GM12878 (cell line): Measurements from ENCODE around the gene TSPAN2. TPM values are rescaled to one million over a fixed set of nuclear protein-coding genes. Genes with fewer than 3 reads are reported as not detected.

Experiments
- ATAC-seq: fragments of 200-7000 bp; cut with Tn5 transposase; 3 replicates; pipeline ENCODE4 v1.9.1; 2020; ENCODE audit warnings: mild to moderate bottlenecking, moderate library complexity
- BruUV-seq: library from RNA; stranded (reverse); fragments of 400-500 nt; replicated peaks from 2 replicates; lab custom pipeline; 2021; lab: Mats Ljungman, UMichigan
- CTCF ChIA-PET: fragments of 300-600 bp; sonication (Branson Sonifier 250); formaldehyde crosslinking; extraction: SDS; loops from one replicate; lab custom pipeline; 2021; ENCODE audit warnings: inconsistent platforms; lab: Yijun Ruan, JAX
- POLR2A ChIA-PET: fragments of 350-600 bp; formaldehyde crosslinking; extraction: SDS; loops from one replicate; lab custom pipeline; 2021; ENCODE audit warnings: inconsistent platforms; lab: Charles Lee
- RAD21 ChIA-PET: fragments of 300-600 bp; sonication (Branson Sonifier 250); formaldehyde crosslinking; loops from one replicate; lab custom pipeline; 2023; ENCODE audit warnings: antibody characterized with exemption; ENCODE audit not compliant: unreplicated experiment; lab: Charles Lee
- SMC1A ChIA-PET: fragments of 300-600 bp; sonication (Branson Sonifier 250); formaldehyde crosslinking; loops from one replicate; lab custom pipeline; 2023; ENCODE audit not compliant: unreplicated experiment, uncharacterized antibody; lab: Charles Lee
- DNase-seq: peaks from one replicate; pipeline ENCODE4 v3.0.0-alpha.2; 2011; ENCODE audit warnings: low read depth, low spot score
- FAIRE-seq: peaks from 3 replicates; lab custom pipeline; 2011; peaks lifted over from hg19 to GRCh38; lab: Jason Lieb, UNC
- H2AFZ ChIP-seq: 2 replicates; pipeline ENCODE4 v1.6.0; 2011; ENCODE audit warnings: low read depth, low read length, control low read depth; ENCODE audit not compliant: control insufficient read depth
- H3K27ac ChIP-seq: 2 replicates; pipeline ENCODE4 v1.5.1; 2011; ENCODE audit warnings: control low read depth; ENCODE audit not compliant: control insufficient read depth, insufficient read depth
- H3K27me3 ChIP-seq, 2 experiments: replicated peaks in 1 of 2; 2 replicates each; pipeline versions ENCODE4 v1.6.0 to v1.6.1; 2011; ENCODE audit warnings: low read length in 1 of 2; ENCODE audit not compliant: control insufficient read depth in 2 of 2, insufficient read depth in 2 of 2
- H3K36me3 ChIP-seq, 2 experiments: 2 replicates each; pipeline ENCODE4 v1.5.1; 2011; ENCODE audit warnings: low read length in 1 of 2; ENCODE audit not compliant: control insufficient read depth in 2 of 2, insufficient read depth in 2 of 2
- H3K4me1 ChIP-seq: 2 replicates; pipeline ENCODE4 v1.6.1; 2011; ENCODE audit warnings: mild to moderate bottlenecking, low read length, moderate library complexity, mixed read lengths; ENCODE audit not compliant: control insufficient read depth, insufficient read depth
- H3K4me2 ChIP-seq: 2 replicates; pipeline ENCODE4 v1.6.0; 2011; ENCODE audit warnings: control low read depth; ENCODE audit not compliant: control insufficient read depth, insufficient read depth
- H3K4me3 ChIP-seq: fragments of 200-600 bp; sonication (generic); 2 replicates; pipeline ENCODE4 v1.5.1; 2016
- H3K79me2 ChIP-seq: 2 replicates; pipeline ENCODE4 v1.6.0; 2011; ENCODE audit warnings: low read length; ENCODE audit not compliant: control insufficient read depth, insufficient read depth
- H3K9ac ChIP-seq: 2 replicates; pipeline ENCODE4 v1.8.0; 2011; ENCODE audit warnings: low read length, control low read depth, mixed read lengths; ENCODE audit not compliant: control insufficient read depth, insufficient read depth
- H3K9me3 ChIP-seq: replicated peaks from 3 replicates; pipeline ENCODE4 v1.5.1; 2011; ENCODE audit warnings: mild to moderate bottlenecking, low read length; ENCODE audit not compliant: control insufficient read depth, insufficient read depth
- H4K20me1 ChIP-seq: 2 replicates; pipeline ENCODE4 v1.6.0; 2011; ENCODE audit not compliant: control insufficient read depth, insufficient read depth
- ASH2L ChIP-seq: fragments of 300-600, 200-600 bp; sonication (generic); IDR thresholded peaks from 2 replicates; pipeline ENCODE4 v1.6.1; 2017; ENCODE audit warnings: low read depth, mild to moderate bottlenecking, borderline replicate concordance
- BACH1 ChIP-seq: fragments of 450-650 bp; IDR thresholded peaks from 2 replicates; pipeline ENCODE4 v1.6.1; 2017; ENCODE audit warnings: mild to moderate bottlenecking, borderline replicate concordance
- CEBPB ChIP-seq, 2 experiments: fragments of 150-350 bp in 1 of 2; IDR thresholded peaks; 2 replicates each; pipeline ENCODE4 v1.6.1; 2012 to 2014; ENCODE audit warnings: low read depth in 2 of 2, low read length in 2 of 2, borderline replicate concordance in 1 of 2, inconsistent platforms in 1 of 2
- CEBPZ ChIP-seq: fragments of 150-350 bp; IDR thresholded peaks from 2 replicates; pipeline ENCODE4 v1.6.1; 2016; ENCODE audit warnings: low read depth, low read length
- CHD4 ChIP-seq: fragments of 200-600 bp; sonication (generic); IDR thresholded peaks from 2 replicates; pipeline ENCODE4 v1.6.1; 2016; ENCODE audit warnings: mild to moderate bottlenecking
- CREB1 ChIP-seq: IDR thresholded peaks from 2 replicates; pipeline ENCODE4 v1.6.1; 2012; ENCODE audit warnings: low read depth, mild to moderate bottlenecking, inconsistent platforms
- IRF5 ChIP-seq: fragments of 450-650 bp; IDR thresholded peaks from 2 replicates; pipeline ENCODE4 v1.6.1; 2017; ENCODE audit warnings: borderline replicate concordance
- KDM1A ChIP-seq: fragments of 200-600 bp; sonication (generic); IDR thresholded peaks from 2 replicates; pipeline ENCODE4 v1.6.1; 2016; ENCODE audit warnings: borderline replicate concordance
- MAX ChIP-seq: IDR thresholded peaks from 2 replicates; pipeline ENCODE4 v1.6.1; 2012; ENCODE audit warnings: low read depth, low read length, improper control_type of control experiment
- MEF2A ChIP-seq: IDR thresholded peaks from 2 replicates; pipeline ENCODE4 v1.6.1; 2011; ENCODE audit warnings: low read depth, mild to moderate bottlenecking, low read length, moderate library complexity; ENCODE audit not compliant: insufficient read depth
- POLR2A ChIP-seq: IDR thresholded peaks from 2 replicates; pipeline ENCODE4 v1.6.1; 2011; ENCODE audit warnings: low read depth, mild to moderate bottlenecking, low read length
- RB1 ChIP-seq: fragments of 450-650 bp; formaldehyde crosslinking; IDR thresholded peaks from 2 replicates; pipeline ENCODE4 v1.6.1; 2017; ENCODE audit warnings: mild to moderate bottlenecking, borderline replicate concordance
- RUNX3 ChIP-seq: IDR thresholded peaks from 2 replicates; pipeline ENCODE4 v1.6.1; 2012; ENCODE audit warnings: low read length, inconsistent platforms
- STAT1 ChIP-seq: fragments of 450-650 bp; conservative IDR thresholded peaks from 2 replicates; pipeline ENCODE4 v1.6.1; 2014; ENCODE audit warnings: antibody characterized with exemption, mild to moderate bottlenecking
- TBL1XR1 ChIP-seq: IDR thresholded peaks from 2 replicates; pipeline ENCODE4 v1.6.1; 2012; ENCODE audit warnings: low read depth, low read length, improper control_type of control experiment
- TCF7 ChIP-seq: IDR thresholded peaks from 2 replicates; pipeline ENCODE4 v1.6.1; 2014; ENCODE audit warnings: antibody characterized with exemption, borderline replicate concordance
- YBX1 ChIP-seq: fragments of 450-650 bp; IDR thresholded peaks from 2 replicates; pipeline ENCODE4 v1.6.1; 2016; ENCODE audit warnings: antibody characterized with exemption
- ZBTB11 ChIP-seq: fragments of 450-650 bp; formaldehyde crosslinking; IDR thresholded peaks from 2 replicates; pipeline ENCODE4 v1.5.0; 2022; ENCODE audit warnings: mild to moderate bottlenecking, missing genetic modification characterization
- ZNF24 ChIP-seq: fragments of 450-650 bp; IDR thresholded peaks from 2 replicates; pipeline ENCODE4 v1.6.1; 2017; ENCODE audit warnings: antibody characterized with exemption, mild to moderate bottlenecking
- WGBS: methylation state at CpG from one replicate; pipeline ENCODE4 v1.1.6; 2016; ENCODE audit warnings: low lambda C conversion rate; ENCODE audit not compliant: insufficient replicate concordance, insufficient coverage; ENCODE audit errors: missing lambda C conversion rate; 5-methylcytosine and 5-hydroxymethylcytosine counted together
- in situ Hi-C: fragments of 300-500 bp; cut with MboI; formaldehyde crosslinking; loops from 9 replicates; pipeline ENCODE4 v1.14.3; 2018; ENCODE audit warnings: mixed read lengths
- intact Hi-C: fragments of 100-400 bp; cut with micrococcal nuclease; formaldehyde crosslinking; loops from one replicate; pipeline ENCODE4 v1.14.2; 2022; ENCODE audit not compliant: unreplicated experiment
- polyA plus RNA-seq, 11 experiments: library from polyadenylated mRNA; depleted of rRNA in 4 of 11; unstranded in 6 of 11; stranded (reverse) in 5 of 11; fragments of >200 nt; fragmentation: Nextera tagmentation in 4 of 11; fragmentation: Illumina TruSeq in 1 of 11; extraction: Ambion mirVana in 4 of 11; extraction: Trizol in 1 of 11; gene quantifications; 1 replicate in 1 of 11; 2 replicates in 10 of 11; pipeline versions ENCODE4 v1.2.1 to v1.2.3, GENCODE V29; 2011 to 2016; ENCODE audit warnings: inconsistent platforms in 2 of 11, missing spikeins in 2 of 11, low read depth in 1 of 11
- total RNA-seq, 4 experiments: library from RNA; depleted of rRNA in 3 of 4; stranded (reverse); fragments of >200 nt in 3 of 4; fragmentation: Illumina TruSeq in 1 of 4; extraction: Trizol in 1 of 4; gene quantifications; 2 replicates each; pipeline versions ENCODE4 v1.2.1 to v1.2.3, GENCODE V29; 2013 to 2021

Gene TSPAN2
- total and polyA plus RNA-seq, 10 of the 15 experiments (the other 5 are each of a cell fraction or from before 2014, with no cell fraction given): under 0.01 to 0.73 TPM; not detected in 8

GRCh38 chr1:115031595-115031994, 57.7 kb downstream of the TSPAN2 start:
- no peak overlapping the region for H3K4me2 ChIP-seq
- FAIRE-seq: no peak
- H4K20me1 ChIP-seq: no peaks in the 10 kb centered on the region
- no peak overlapping the region for H3K27ac ChIP-seq
- 55% methylated on average over 2 of the region's 2 CpGs for WGBS
- SMC1A ChIA-PET: no interaction called here
- no peaks in the 10 kb centered on the region for H3K27me3 ChIP-seq
- no peaks in the 10 kb centered on the region for H3K9me3 ChIP-seq
- no peak overlapping the region for H2AFZ ChIP-seq
- no peaks in the 10 kb centered on the region for H3K4me1 ChIP-seq
- H3K4me3 ChIP-seq: no peak overlapping the region
- TF ChIP-seq CEBPZ (no peak), MEF2A (no peak), MAX (no peak), CEBPB (IDR thresholded peaks at IDR 0.05; ENCODE audit: borderline replicate concordance in 1 of 2, low read depth in 2 of 2, low read length in 2 of 2) (no peak), BACH1 (no peak), YBX1 (no peak), IRF5 (no peak), RUNX3 (no peak), ZNF24 (no peak), POLR2A (no peak), CREB1 (no peak), TCF7 (no peak), ZBTB11 (no peak), ASH2L (no peak), CHD4 (no peak), TBL1XR1 (no peak), RB1 (no peak), KDM1A (no peak), STAT1 (no peak)
- no peak overlapping the region for H3K9ac ChIP-seq
- no peak for DNase-seq
- POLR2A ChIA-PET: no interaction called here
- CTCF ChIA-PET: interaction anchor here (0.6 to 2.0 kb wide), 5 partner anchors 11 to 901 kb away, joined by 3 to 4 read pairs (median 3); no protein-coding TSS in a partner anchor
- intact Hi-C loops: no loop called here
- no peaks in the 10 kb centered on the region for H3K36me3 ChIP-seq
- no peak for ATAC-seq
- H3K79me2 ChIP-seq: no peaks in the 10 kb centered on the region
- in situ Hi-C loops: no loop called here
- no TSS peak for BruUV-seq
- RAD21 ChIA-PET: no interaction called here
